HepG2 (cell line): ENCODE results near the gene IGIP. TPM values are rescaled to one million over a fixed set of nuclear protein-coding genes. Genes with fewer than 3 reads are reported as not detected.

Experiments
- HMG20A ChIP-seq: IDR thresholded peaks from 2 replicates; pipeline ENCODE4 v1.6.1; 2016; ENCODE audit warnings: borderline replicate concordance
- IRF9 ChIP-seq: sonication (generic); formaldehyde crosslinking; IDR thresholded peaks from 2 replicates; pipeline ENCODE4 v1.8.0; 2022; ENCODE audit warnings: missing genetic modification reagents, mild to moderate bottlenecking, borderline replicate concordance
- JARID2 ChIP-seq: sonication (generic); formaldehyde crosslinking; IDR thresholded peaks from 2 replicates; pipeline ENCODE4 v1.8.1; 2023; ENCODE audit warnings: missing genetic modification reagents, inconsistent platforms; ENCODE audit not compliant: insufficient replicate concordance
- LBX2 ChIP-seq: sonication (generic); formaldehyde crosslinking; IDR thresholded peaks from 2 replicates; pipeline ENCODE4 v1.5.0; 2020; ENCODE audit warnings: missing genetic modification reagents, mild to moderate bottlenecking, borderline replicate concordance
- MAFF ChIP-seq: IDR thresholded peaks from 2 replicates; pipeline ENCODE4 v1.6.1; 2011; ENCODE audit warnings: low read depth, low read length, improper control_type of control experiment
- NFATC3 ChIP-seq: sonication (generic); formaldehyde crosslinking; IDR thresholded peaks from 2 replicates; pipeline ENCODE4 v1.5.1; 2020; ENCODE audit warnings: mild to moderate bottlenecking, missing genetic modification reagents
- NFYC ChIP-seq: IDR thresholded peaks from 2 replicates; pipeline ENCODE4 v1.6.1; 2016; ENCODE audit warnings: missing genetic modification reagents, missing compliant biosample characterization
- NR2F1 ChIP-seq, 2 experiments: fragments of 450-650 bp in 1 of 2; formaldehyde crosslinking in 1 of 2; IDR thresholded peaks; 2 replicates each; pipeline versions ENCODE4 v1.5.0 to v1.6.1; 2016 to 2020; ENCODE audit warnings: mild to moderate bottlenecking in 1 of 2, missing compliant biosample characterization in 1 of 2, missing genetic modification reagents in 1 of 2, moderate library complexity in 1 of 2
- PHF5A ChIP-seq: IDR thresholded peaks from one replicate; pipeline ENCODE4 v1.6.1; 2018; ENCODE audit warnings: low read depth, missing genetic modification reagents; ENCODE audit not compliant: unreplicated experiment
- REST ChIP-seq, 2 experiments: IDR thresholded peaks; 2 replicates each; pipeline ENCODE4 v1.6.1; 2011 to 2012; ENCODE audit warnings: low read length in 2 of 2, borderline replicate concordance in 1 of 2, low read depth in 1 of 2, mild to moderate bottlenecking in 1 of 2, moderate library complexity in 1 of 2
- SMAD1 ChIP-seq: sonication (generic); formaldehyde crosslinking; IDR thresholded peaks from 2 replicates; pipeline ENCODE4 v1.4.0; 2020; ENCODE audit warnings: missing genetic modification reagents, low read depth, mild to moderate bottlenecking, borderline replicate concordance
- ZBTB1 ChIP-seq: sonication (generic); formaldehyde crosslinking; IDR thresholded peaks from 2 replicates; pipeline ENCODE4 v1.4.0; 2020; ENCODE audit warnings: missing genetic modification reagents, borderline replicate concordance
- ZNF232 ChIP-seq: sonication (generic); formaldehyde crosslinking; IDR thresholded peaks from 2 replicates; pipeline ENCODE4 v1.4.0; 2020; ENCODE audit warnings: missing genetic modification reagents, borderline replicate concordance
- ZNF326 ChIP-seq: sonication (generic); formaldehyde crosslinking; IDR thresholded peaks from 2 replicates; pipeline ENCODE4 v1.4.0; 2020; ENCODE audit warnings: missing genetic modification reagents, borderline replicate concordance
- ZNF646 ChIP-seq: sonication (generic); formaldehyde crosslinking; IDR thresholded peaks from 2 replicates; pipeline ENCODE4 v1.9.0; 2021; ENCODE audit warnings: mild to moderate bottlenecking, missing genetic modification reagents
- ZSCAN9 ChIP-seq: IDR thresholded peaks from 2 replicates; pipeline ENCODE4 v1.6.1; 2016; ENCODE audit warnings: borderline replicate concordance
- polyA plus RNA-seq, 8 experiments: library from polyadenylated mRNA; depleted of rRNA in 3 of 8; stranded (reverse) in 7 of 8; unstranded in 1 of 8; fragments of >200 nt; fragmentation: Illumina TruSeq in 4 of 8; extraction: Trizol in 4 of 8; gene quantifications; 2 replicates each; pipeline versions ENCODE4 v1.2.1 to v1.2.3, GENCODE V29; 2011 to 2016; ENCODE audit warnings: low read depth in 4 of 8, missing spikeins in 1 of 8, mixed read lengths in 1 of 8; ENCODE audit not compliant: insufficient read depth in 1 of 8
- total RNA-seq, 5 experiments: library from RNA; depleted of rRNA; stranded (reverse); fragments of >200 nt; fragmentation: Illumina TruSeq; extraction: Trizol; gene quantifications; 2 replicates each; pipeline ENCODE4 v1.2.3, GENCODE V29; 2016; ENCODE audit warnings: low read depth in 1 of 5

IGIP gene
- total and polyA plus RNA-seq, 2 of the 13 experiments (the other 11 are each of a cell fraction or from before 2014, with no cell fraction given): 1.7 to 2.1 TPM

GRCh38 chr5:140174465-140175366 lies 49.0 kb downstream of the IGIP start, which contains the start of gene CYSTM1 (continued):
- TF ChIP-seq ZBTB1 (CRISPR knock-in tag): no peak
- TF ChIP-seq NR2F1 (CRISPR knock-in tag; IDR thresholded peaks at IDR 0.05): no peak
- no peak for TF ChIP-seq PHF5A (CRISPR knock-in tag)
- TF ChIP-seq MAFF: no peak
- TF ChIP-seq ZNF232: no peak; the same call in 1 of the 2 replicates
- no peak for TF ChIP-seq ZNF326
- TF ChIP-seq NFATC3 (CRISPR knock-in tag): no peak
- no peak for TF ChIP-seq HMG20A (CRISPR knock-in tag)
- TF ChIP-seq REST (IDR thresholded peaks at IDR 0.05; ENCODE audit: borderline replicate concordance in 1 of 2, low read depth in 1 of 2, low read length in 2 of 2): no peak
- TF ChIP-seq ZNF646 (CRISPR knock-in tag): no peak
- no peak for TF ChIP-seq JARID2
- TF ChIP-seq LBX2 (CRISPR knock-in tag): no peak; the same call in 1 of the 2 replicates
- TF ChIP-seq SMAD1 (CRISPR knock-in tag): no peak
- TF ChIP-seq ZSCAN9 (CRISPR knock-in tag): no peak
- TF ChIP-seq NFYC (CRISPR knock-in tag): no peak
- no peak; the same call in none of the 2 replicates for TF ChIP-seq IRF9 (CRISPR knock-in tag)
